HL-60 (cell line): ENCODE data around the gene VSX1.

Experiments
- DNase-seq, 2 experiments: peaks; one replicate each; pipeline ENCODE4 v3.0.0-alpha.2; 2010 to 2020; ENCODE audit warnings: low read depth in 1 of 2, low spot score in 1 of 2
- H3K27ac ChIP-seq: fragments of 250-450 bp; sonication (Bioruptor Pico); replicated peaks from 2 replicates; pipeline ENCODE4 v1.5.1; 2020; ENCODE audit warnings: mild to moderate bottlenecking, moderate library complexity
- H3K27me3 ChIP-seq: fragments of 250-450 bp; sonication (Bioruptor Pico); 2 replicates; pipeline ENCODE4 v1.5.1; 2021; ENCODE audit warnings: mild to moderate bottlenecking, moderate library complexity; ENCODE audit not compliant: insufficient read depth, poor library complexity, severe bottlenecking
- H3K4me3 ChIP-seq: replicated peaks from 2 replicates; pipeline ENCODE4 v1.5.1; 2011; ENCODE audit warnings: mild to moderate bottlenecking, control low read depth, low read length; ENCODE audit not compliant: insufficient read depth
- GABPA ChIP-seq: IDR thresholded peaks from 2 replicates; pipeline ENCODE4 v1.6.1; 2012; ENCODE audit warnings: low read depth
- POLR2AphosphoS5 ChIP-seq: IDR thresholded peaks from 2 replicates; pipeline ENCODE4 v1.6.1; 2012; ENCODE audit warnings: low read depth
- SPI1 ChIP-seq: IDR thresholded peaks from 2 replicates; pipeline ENCODE4 v1.6.1; 2012; ENCODE audit warnings: low read depth, mild to moderate bottlenecking, borderline replicate concordance
- TF ChIP-seq, protein P1 (sequence below): IDR thresholded peaks from 2 replicates; pipeline ENCODE4 v1.6.1; 2012; ENCODE audit warnings: low read depth; ENCODE audit not compliant: insufficient replicate concordance
- TF ChIP-seq, protein P2 (sequence below): IDR thresholded peaks from one replicate; pipeline ENCODE4 v1.5.1; 2011; ENCODE audit warnings: low read length, control low read depth, inconsistent platforms; ENCODE audit not compliant: insufficient read depth

VSX1 gene

DNA sequence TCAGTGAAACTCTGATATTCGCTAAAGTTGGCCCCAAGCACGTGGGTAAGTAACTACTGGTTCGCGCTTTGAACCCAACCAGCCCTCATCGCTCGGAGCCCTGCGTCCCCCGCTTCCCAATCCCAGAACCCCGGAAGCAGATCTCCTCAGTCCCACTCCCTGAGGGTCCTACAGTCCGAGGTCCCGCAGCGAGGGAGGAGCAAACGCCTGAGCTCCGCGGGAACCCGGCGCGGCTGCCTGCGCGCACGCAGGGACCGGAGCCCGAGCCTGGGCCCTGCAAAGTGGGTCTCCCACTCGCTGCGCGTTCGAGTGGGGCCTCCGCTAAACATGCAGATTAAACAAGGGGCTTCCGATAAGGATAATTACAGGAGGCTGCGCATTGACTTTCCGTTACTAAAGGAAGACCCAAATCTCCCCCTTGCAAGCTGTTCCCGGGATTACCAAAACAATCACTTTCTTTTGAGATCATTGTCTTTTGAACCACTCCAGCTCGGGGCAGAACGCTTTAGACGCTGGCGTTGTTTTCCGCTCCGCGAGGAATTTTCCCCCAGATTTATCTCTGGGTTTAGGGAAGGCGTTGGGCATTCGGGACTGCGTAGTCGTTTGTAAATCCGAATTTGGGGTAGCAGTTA lies 1.3 kb upstream of the VSX1 start:
- TF ChIP-seq, protein P1, sequence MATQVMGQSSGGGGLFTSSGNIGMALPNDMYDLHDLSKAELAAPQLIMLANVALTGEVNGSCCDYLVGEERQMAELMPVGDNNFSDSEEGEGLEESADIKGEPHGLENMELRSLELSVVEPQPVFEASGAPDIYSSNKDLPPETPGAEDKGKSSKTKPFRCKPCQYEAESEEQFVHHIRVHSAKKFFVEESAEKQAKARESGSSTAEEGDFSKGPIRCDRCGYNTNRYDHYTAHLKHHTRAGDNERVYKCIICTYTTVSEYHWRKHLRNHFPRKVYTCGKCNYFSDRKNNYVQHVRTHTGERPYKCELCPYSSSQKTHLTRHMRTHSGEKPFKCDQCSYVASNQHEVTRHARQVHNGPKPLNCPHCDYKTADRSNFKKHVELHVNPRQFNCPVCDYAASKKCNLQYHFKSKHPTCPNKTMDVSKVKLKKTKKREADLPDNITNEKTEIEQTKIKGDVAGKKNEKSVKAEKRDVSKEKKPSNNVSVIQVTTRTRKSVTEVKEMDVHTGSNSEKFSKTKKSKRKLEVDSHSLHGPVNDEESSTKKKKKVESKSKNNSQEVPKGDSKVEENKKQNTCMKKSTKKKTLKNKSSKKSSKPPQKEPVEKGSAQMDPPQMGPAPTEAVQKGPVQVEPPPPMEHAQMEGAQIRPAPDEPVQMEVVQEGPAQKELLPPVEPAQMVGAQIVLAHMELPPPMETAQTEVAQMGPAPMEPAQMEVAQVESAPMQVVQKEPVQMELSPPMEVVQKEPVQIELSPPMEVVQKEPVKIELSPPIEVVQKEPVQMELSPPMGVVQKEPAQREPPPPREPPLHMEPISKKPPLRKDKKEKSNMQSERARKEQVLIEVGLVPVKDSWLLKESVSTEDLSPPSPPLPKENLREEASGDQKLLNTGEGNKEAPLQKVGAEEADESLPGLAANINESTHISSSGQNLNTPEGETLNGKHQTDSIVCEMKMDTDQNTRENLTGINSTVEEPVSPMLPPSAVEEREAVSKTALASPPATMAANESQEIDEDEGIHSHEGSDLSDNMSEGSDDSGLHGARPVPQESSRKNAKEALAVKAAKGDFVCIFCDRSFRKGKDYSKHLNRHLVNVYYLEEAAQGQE = no peak
- TF ChIP-seq GABPA (no peak), SPI1 (no peak), POLR2AphosphoS5 (no peak)
- TF ChIP-seq, protein P2, sequence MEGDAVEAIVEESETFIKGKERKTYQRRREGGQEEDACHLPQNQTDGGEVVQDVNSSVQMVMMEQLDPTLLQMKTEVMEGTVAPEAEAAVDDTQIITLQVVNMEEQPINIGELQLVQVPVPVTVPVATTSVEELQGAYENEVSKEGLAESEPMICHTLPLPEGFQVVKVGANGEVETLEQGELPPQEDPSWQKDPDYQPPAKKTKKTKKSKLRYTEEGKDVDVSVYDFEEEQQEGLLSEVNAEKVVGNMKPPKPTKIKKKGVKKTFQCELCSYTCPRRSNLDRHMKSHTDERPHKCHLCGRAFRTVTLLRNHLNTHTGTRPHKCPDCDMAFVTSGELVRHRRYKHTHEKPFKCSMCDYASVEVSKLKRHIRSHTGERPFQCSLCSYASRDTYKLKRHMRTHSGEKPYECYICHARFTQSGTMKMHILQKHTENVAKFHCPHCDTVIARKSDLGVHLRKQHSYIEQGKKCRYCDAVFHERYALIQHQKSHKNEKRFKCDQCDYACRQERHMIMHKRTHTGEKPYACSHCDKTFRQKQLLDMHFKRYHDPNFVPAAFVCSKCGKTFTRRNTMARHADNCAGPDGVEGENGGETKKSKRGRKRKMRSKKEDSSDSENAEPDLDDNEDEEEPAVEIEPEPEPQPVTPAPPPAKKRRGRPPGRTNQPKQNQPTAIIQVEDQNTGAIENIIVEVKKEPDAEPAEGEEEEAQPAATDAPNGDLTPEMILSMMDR = no peak
- H3K4me3 ChIP-seq = no peak overlapping the region
- no peak overlapping the region for H3K27ac ChIP-seq
- no peak for DNase-seq
- peaks cover 53% of the 10 kb centered on the region for H3K27me3 ChIP-seq

- TF ChIP-seq, protein P2 = no peak
- TF ChIP-seq GABPA = no peak
- TF ChIP-seq, protein P1 = no peak
- TF ChIP-seq POLR2AphosphoS5 = no peak
- TF ChIP-seq SPI1 = no peak
- Histone ChIP-seq H3K27ac (no peak overlapping the region), H3K27me3 (peaks cover 54% of the 10 kb centered on the region), H3K4me3 (no peak overlapping the region)
- no peak for DNase-seq
These were observed 545 bp upstream of the VSX1 start for GRCh38 chr20:25082498-25082873.

DNA sequence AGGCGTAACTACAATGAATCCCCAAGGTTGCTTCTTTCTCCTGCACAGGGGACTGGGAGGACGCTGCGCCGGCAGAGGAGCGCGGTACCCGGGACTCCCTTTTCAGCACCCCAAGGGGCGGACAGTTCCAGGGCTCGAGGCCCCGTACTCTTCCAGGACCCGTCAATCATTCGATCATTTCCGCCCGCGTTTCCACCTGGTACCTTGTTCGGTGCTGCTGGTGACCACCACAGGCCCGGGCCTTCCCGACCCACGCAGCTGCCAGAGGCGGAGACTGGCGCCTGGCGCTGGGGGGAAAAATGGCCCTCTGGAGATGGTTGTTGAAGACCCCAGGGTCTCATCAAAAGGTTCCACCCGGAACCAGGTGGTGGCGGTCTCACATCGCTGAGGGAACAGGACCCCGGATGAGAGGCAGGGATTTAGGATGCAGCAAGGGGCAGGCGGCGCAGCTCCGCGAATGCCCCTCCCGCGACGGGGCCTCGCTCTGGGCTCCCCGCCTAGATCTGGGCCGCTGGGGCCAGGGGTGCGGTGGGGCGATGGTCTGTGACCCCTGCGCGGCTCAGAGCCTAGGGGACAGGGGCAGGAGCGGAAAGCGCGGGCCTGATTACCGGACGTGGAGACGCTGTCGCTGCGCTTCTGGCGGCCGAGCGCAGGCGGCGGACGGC lies 744 bp downstream of the VSX1 start:
- TF ChIP-seq GABPA = no peak
- TF ChIP-seq, protein P1 = peak; percentile 96
- no peak for TF ChIP-seq SPI1
- TF ChIP-seq, protein P2 = no peak
- no peak for TF ChIP-seq POLR2AphosphoS5
- Histone ChIP-seq H3K27me3 (peaks cover 54% of the 10 kb centered on the region), H3K4me3 (no peak overlapping the region), H3K27ac (no peak overlapping the region)
- no peak for DNase-seq
